ENCODE data around the gene SUOX.

GRCh38 chr12:56020423-56021184 lies 23.5 kb downstream of the SUOX start, which contains the start of gene IKZF4:
- TF ChIP-seq POLR2A (IDR thresholded peaks at IDR 0.05) (no peak), CTCF (IDR thresholded peaks at IDR 0.05) (no peak)

Measured in right lobe of liver (tissue), 4 donors.